Right atrium auricular region (tissue), 2 donors: ENCODE measurements around the gene TICRR. TPM values are rescaled to one million over a fixed set of nuclear protein-coding genes. Genes with fewer than 3 reads are reported as not detected.
"Not testable (repeated sequence)": the region's sequence is repeated elsewhere in the genome, so short reads cannot be mapped to it uniquely, and the experiment has no call there.

Source experiments
- DNase-seq: peaks from one replicate; pipeline ENCODE4 v3.0.0-alpha.2; 2019; ENCODE audit warnings: low spot score
- H3K27ac ChIP-seq, 2 donors: fragments of 200-600 bp; sonication (generic); 1 replicate in 1 of 2; 2 replicates in 1 of 2; pipeline ENCODE4 v1.5.1; 2016 to 2019
- H3K27me3 ChIP-seq, 2 donors: fragments of 200-600 bp; sonication (generic); one replicate each; pipeline versions ENCODE4 v1.5.1 to v1.6.0; 2017 to 2019
- H3K36me3 ChIP-seq: fragments of 200-600 bp; sonication (generic); one replicate; pipeline ENCODE4 v1.5.1; 2016
- H3K4me1 ChIP-seq, 2 donors: fragments of 200-600 bp; sonication (generic); one replicate each; pipeline versions ENCODE4 v1.5.1 to v1.6.0; 2017 to 2019
- H3K4me3 ChIP-seq, 2 donors: fragments of 200-600 bp; sonication (generic); 1 replicate in 1 of 2; 2 replicates in 1 of 2; pipeline ENCODE4 v1.5.1; 2017 to 2019; ENCODE audit warnings: mild to moderate bottlenecking in 1 of 2, moderate library complexity in 1 of 2
- H3K9me3 ChIP-seq, 2 donors: fragments of 200-600 bp; sonication (generic); one replicate each; pipeline ENCODE4 v1.5.1; 2019
- total RNA-seq, 2 donors: library from RNA; depleted of rRNA; stranded (reverse); fragments of >200 nt; gene quantifications; one replicate each; pipeline ENCODE4 v1.1.0, GENCODE V29; 2016
- TF ChIP-seq, protein P1 (sequence below), 2 donors: fragments of 200-600 bp; sonication (generic); IDR thresholded peaks; one replicate each; pipeline ENCODE4 v1.5.1; 2019; ENCODE audit warnings: antibody characterized with exemption in 2 of 2

TICRR gene
- total RNA-seq, 2 donors from 2014 or later, result not detected

GRCh38 chr15:89575656-89576416 is 567 bp downstream of the TICRR start:
- no peaks in the 10 kb centered on the region for H3K27me3 ChIP-seq
- TF ChIP-seq, protein P1, sequence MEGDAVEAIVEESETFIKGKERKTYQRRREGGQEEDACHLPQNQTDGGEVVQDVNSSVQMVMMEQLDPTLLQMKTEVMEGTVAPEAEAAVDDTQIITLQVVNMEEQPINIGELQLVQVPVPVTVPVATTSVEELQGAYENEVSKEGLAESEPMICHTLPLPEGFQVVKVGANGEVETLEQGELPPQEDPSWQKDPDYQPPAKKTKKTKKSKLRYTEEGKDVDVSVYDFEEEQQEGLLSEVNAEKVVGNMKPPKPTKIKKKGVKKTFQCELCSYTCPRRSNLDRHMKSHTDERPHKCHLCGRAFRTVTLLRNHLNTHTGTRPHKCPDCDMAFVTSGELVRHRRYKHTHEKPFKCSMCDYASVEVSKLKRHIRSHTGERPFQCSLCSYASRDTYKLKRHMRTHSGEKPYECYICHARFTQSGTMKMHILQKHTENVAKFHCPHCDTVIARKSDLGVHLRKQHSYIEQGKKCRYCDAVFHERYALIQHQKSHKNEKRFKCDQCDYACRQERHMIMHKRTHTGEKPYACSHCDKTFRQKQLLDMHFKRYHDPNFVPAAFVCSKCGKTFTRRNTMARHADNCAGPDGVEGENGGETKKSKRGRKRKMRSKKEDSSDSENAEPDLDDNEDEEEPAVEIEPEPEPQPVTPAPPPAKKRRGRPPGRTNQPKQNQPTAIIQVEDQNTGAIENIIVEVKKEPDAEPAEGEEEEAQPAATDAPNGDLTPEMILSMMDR (IDR thresholded peaks at IDR 0.05), result no peak
- no peak overlapping the region for H3K27ac ChIP-seq
- H3K4me1 ChIP-seq, result peaks cover 0 to 11% of the 10 kb centered on the region in 2 donors
- DNase-seq, result no peak
- H3K9me3 ChIP-seq, result no peaks in the 10 kb centered on the region
- H3K36me3 ChIP-seq, result no peaks in the 10 kb centered on the region
- H3K4me3 ChIP-seq, result peak overlapping the region; percentile 52 to 79

DNA sequence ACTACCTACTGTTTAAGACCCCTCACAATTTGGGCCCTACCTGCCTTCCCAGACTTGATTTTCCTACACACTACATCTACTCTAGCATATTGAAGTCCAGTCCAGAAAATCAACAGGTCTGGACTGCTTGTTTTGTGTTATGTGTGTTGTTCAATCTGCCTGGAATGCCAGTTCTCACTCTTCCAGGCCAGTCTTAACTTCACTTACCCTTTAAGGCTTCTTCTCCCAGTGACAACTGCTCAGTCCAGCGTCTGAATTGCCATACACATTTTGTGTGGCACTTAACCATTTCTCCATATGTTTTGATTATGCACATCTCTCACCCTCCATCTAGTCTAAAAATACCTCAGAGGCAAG is 1.1 kb downstream of the TICRR start:
- Histone ChIP-seq H3K36me3 (no peaks in the 10 kb centered on the region), H3K27ac (no peak overlapping the region), H3K27me3 (no peaks in the 10 kb centered on the region), H3K9me3 (no peaks in the 10 kb centered on the region), H3K4me1 (peaks cover 0 to 11% of the 10 kb centered on the region in 2 donors), H3K4me3 (peak overlapping the region in 1 of 2 donors; percentile 79)
- no peak for DNase-seq
- TF ChIP-seq, protein P1 (IDR thresholded peaks at IDR 0.05), result no peak

DNA sequence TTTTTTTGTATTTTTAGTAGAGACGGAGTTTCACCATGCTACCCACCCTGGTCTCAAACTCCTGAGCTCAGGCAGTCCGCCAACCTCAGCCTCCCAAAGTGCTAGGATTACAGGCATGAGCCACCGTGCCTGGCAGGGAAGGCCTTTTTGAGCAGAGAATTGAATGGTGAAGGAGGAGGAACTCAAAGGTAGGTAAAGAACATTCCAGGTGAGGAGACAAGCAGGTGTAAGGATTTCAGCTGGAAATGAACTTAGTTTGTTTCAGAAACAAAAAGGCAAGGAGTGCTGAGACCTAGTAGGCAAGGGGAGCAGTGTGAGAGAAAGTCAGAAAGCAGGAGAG is 2.5 kb downstream of the TICRR start:
- no peaks in the 10 kb centered on the region for H3K9me3 ChIP-seq
- no peak for DNase-seq
- no peak overlapping the region for H3K4me3 ChIP-seq
- H3K27me3 ChIP-seq, result no peaks in the 10 kb centered on the region
- H3K4me1 ChIP-seq, result peaks cover 0 to 11% of the 10 kb centered on the region in 2 donors
- TF ChIP-seq, protein P1 (IDR thresholded peaks at IDR 0.05), result no peak
- H3K36me3 ChIP-seq, result no peaks in the 10 kb centered on the region
- H3K27ac ChIP-seq, result no peak overlapping the region

DNA sequence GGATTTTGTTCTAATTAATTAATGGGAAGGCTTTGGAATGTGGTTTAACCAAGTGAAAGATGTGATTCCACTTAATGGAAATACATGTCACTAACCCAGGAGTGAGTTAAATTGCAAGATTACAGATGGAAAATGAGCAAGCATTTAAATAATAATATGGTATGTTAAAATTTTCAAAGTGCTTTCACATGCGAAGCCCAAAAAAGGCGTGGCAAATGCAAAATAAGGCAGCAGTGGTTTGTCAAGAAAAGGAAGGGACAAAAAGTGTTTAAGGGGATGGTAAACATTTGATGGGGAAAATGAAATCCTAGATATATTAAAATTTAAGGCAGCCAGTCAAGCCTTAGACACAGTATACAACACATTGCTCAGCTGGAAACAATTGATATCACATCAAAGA is 2.9 kb downstream of the TICRR start:
- TF ChIP-seq, protein P1 (IDR thresholded peaks at IDR 0.05), result no peak
- Histone ChIP-seq H3K27me3 (no peaks in the 10 kb centered on the region), H3K4me3 (no peak overlapping the region), H3K9me3 (no peaks in the 10 kb centered on the region), H3K36me3 (no peaks in the 10 kb centered on the region), H3K4me1 (peaks cover 0 to 11% of the 10 kb centered on the region in 2 donors), H3K27ac (no peak overlapping the region)
- DNase-seq, result no peak

GRCh38 chr15:89580747-89581146 is 5.5 kb downstream of the TICRR start:
- DNase-seq, H3K27ac ChIP-seq, H3K27me3 ChIP-seq, H3K4me1 ChIP-seq, H3K9me3 ChIP-seq, H3K4me3 ChIP-seq, H3K36me3 ChIP-seq: not testable (repeated sequence)

DNA sequence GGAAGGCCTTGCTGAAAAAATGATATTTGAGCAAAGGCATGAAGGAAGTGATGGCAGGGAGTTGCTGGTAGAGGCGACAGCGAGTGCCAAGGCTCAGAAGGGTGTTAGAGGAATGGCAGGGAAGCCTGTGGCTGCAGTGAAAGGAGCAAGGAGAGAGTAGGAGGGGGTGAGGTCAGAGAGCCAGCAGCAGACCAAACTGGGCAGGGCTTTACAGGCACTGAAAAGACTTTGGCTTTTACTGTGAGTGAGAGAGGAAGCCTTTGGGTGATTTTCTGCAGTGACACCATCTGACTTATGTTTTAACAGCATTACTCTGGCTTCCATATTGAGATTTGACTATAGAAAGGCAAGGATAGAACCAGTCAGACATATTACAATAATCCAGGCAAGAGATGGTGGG is 11.4 kb downstream of the TICRR start:
- no peaks in the 10 kb centered on the region for H3K4me1 ChIP-seq
- H3K36me3 ChIP-seq, result no peaks in the 10 kb centered on the region
- DNase-seq, result no peak
- H3K4me3 ChIP-seq, result no peak overlapping the region
- no peaks in the 10 kb centered on the region for H3K27me3 ChIP-seq
- TF ChIP-seq, protein P1 (IDR thresholded peaks at IDR 0.05), result no peak
- no peaks in the 10 kb centered on the region for H3K9me3 ChIP-seq
- no peak overlapping the region for H3K27ac ChIP-seq
